22Rv1 (cell line): Measurements from ENCODE around the gene IQCH.

Experiments used
- H3K27ac ChIP-seq: fragments of 450-650 bp; 2 replicates; pipeline ENCODE4 v1.5.1; 2017
- ZFX ChIP-seq: fragments of 450-650 bp; IDR thresholded peaks from 2 replicates; pipeline ENCODE4 v1.6.1; 2017; ENCODE audit warnings: antibody characterized with exemption, borderline replicate concordance
- TF ChIP-seq, protein P1 (sequence below): fragments of 450-650 bp; IDR thresholded peaks from 2 replicates; pipeline ENCODE4 v1.5.1; 2017; ENCODE audit warnings: mild to moderate bottlenecking

IQCH gene

DNA sequence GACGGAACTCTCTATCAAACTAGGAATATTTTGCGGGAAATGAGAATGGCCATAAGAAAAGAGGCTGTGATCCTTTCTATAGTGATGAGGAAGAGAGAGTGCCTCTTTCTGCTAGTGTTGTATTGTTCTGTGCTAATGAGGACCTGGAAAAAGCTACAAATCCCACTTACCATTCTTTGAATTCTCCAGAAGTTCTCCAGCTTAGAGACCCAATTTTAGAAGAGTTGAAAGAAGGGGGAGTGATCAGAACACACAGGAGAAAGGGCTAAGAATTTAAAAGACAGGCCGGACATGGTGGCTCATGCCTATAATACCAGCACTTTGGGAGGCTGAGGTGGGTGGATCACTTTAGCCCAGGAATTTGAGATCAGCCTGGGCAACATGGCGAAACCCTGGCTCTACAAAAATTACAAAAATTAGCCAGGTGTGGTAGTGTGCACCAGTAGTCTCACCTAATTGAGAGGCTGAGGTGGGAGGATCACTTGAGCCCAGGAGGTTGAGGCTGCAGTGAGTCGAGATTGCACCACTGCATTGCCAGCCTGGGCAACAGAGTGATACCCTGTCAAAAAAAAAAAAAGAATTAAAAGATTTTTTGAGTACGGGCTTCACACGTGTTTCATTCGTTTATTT, 126.9 kb downstream of the IQCH start:
- TF ChIP-seq ZFX: no peak
- TF ChIP-seq, protein P1, sequence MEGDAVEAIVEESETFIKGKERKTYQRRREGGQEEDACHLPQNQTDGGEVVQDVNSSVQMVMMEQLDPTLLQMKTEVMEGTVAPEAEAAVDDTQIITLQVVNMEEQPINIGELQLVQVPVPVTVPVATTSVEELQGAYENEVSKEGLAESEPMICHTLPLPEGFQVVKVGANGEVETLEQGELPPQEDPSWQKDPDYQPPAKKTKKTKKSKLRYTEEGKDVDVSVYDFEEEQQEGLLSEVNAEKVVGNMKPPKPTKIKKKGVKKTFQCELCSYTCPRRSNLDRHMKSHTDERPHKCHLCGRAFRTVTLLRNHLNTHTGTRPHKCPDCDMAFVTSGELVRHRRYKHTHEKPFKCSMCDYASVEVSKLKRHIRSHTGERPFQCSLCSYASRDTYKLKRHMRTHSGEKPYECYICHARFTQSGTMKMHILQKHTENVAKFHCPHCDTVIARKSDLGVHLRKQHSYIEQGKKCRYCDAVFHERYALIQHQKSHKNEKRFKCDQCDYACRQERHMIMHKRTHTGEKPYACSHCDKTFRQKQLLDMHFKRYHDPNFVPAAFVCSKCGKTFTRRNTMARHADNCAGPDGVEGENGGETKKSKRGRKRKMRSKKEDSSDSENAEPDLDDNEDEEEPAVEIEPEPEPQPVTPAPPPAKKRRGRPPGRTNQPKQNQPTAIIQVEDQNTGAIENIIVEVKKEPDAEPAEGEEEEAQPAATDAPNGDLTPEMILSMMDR: no peak
- H3K27ac ChIP-seq: no peak overlapping the region

DNA sequence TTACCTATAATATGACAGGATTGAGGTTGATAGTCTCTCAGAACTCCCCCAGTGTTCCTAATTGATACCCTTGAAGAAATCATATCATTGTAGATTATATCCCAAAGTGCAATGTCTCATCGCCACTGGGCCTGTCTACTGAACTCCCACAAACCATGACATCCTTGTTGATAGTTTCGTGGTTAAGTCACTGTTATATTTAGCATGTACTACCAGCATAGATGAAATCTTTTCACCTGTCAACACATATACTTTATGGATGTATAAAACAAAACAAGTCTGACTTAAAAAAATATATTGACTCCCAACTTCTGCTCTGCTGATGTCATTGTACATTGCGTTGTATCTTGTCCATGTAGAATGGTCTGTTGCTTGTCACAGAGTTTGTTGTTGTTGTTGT, 128.1 kb downstream of the IQCH start:
- TF ChIP-seq, protein P1: no peak
- TF ChIP-seq ZFX: no peak
- no peak overlapping the region for H3K27ac ChIP-seq

DNA sequence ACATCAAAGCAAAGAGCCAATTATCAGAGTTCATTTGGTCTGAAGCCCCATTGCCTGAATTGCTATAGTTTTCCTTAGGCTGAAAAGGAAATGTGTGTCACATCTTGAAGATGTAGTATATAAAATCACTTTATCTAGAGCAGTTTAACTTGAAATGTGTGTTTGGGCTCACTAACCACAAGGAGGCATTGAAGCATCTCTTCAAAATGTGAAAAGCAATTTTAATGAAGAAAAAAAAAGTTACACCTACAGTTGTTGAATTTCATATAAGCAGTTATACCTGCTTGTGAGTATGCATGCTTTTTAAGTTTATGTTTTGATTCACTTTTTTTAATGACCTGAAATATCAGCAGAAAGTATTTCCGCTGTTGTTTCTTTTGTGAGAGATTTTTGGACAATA, 129.3 kb downstream of the IQCH start:
- no peak for TF ChIP-seq ZFX
- TF ChIP-seq, protein P1: 0 out of 2 replicates have a peak, but pooled peaks have one; percentile 7
- no peak overlapping the region for H3K27ac ChIP-seq

DNA sequence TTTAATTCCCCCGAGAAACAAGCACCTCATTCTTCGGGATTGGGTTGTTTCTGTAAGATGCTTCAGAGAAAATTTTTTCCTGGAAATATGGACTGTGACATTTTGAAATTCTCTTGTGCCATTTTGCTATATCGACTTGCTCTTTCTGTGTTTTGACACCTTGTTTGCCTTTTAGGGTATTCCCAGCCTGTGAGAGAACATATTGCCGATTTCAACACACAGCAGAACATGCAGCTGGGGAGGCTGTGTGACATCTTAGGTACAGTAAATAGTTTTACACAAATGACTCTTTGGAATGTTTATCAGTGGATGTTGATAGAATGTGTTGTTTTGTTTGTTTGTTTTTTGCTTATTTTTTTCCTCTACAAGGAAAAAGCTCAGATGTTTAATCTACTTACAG, 130.2 kb downstream of the IQCH start:
- no peak for TF ChIP-seq ZFX
- TF ChIP-seq, protein P1: no peak
- H3K27ac ChIP-seq: no peak overlapping the region

DNA sequence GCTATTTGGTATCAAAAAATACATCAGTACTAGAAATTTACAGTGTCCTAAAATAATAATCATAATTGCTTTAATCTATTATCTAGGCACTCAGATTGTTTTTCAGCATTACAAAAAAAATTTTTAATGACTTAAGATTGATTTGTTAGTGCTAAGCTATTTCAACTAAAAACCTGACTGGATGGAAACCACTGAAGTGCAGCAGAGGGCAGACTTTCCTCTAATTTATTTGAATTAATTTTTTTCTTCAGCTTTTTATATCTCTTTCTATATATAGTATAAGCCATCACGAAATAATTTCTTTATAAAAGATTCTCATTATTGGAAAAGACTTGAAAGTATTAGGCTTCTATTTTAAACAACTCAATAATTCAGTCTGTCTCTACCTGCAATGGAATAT, 131.4 kb downstream of the IQCH start:
- TF ChIP-seq ZFX: no peak
- TF ChIP-seq, protein P1: no peak
- no peak overlapping the region for H3K27ac ChIP-seq

DNA sequence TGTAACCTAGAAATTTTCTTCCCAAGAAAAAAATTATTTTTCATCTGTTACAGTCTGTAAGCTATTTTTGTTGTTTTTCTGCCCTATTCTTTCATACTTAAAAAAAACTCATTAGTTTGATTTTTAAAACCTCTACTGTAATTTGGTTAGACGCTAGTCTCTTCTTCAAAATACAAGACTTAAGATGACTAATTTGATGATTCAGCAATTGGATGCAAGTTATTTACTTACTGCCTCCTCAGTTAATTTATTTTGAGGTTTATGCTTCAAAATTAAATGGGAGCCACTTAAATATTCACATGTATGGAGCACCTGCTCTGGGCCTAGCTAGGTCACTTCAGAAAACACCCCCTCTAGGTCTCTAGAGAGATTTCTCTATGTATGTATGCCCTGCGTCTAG, 132.4 kb downstream of the IQCH start:
- no peak overlapping the region for H3K27ac ChIP-seq
- TF ChIP-seq, protein P1: no peak
- no peak for TF ChIP-seq ZFX

DNA sequence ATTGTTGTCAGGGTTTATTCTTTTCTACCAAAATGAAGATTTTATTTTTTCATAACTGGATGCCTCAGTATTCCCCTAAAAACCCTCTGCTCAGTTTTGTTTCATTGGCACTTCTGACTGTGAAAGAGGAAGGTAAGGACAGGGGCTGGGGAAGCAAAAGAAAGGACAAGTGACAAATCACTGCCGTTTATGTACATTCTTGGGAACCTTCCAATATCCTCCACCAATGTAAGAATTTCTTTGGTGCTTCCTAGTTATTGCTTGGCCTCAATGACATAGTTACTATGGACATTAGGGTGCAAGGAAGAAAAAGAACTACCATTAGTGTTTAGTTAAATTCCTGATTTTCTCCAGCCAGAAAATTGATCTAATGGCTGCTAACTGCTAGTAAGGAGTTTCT, 135.4 kb downstream of the IQCH start:
- TF ChIP-seq ZFX: no peak
- TF ChIP-seq, protein P1: no peak
- H3K27ac ChIP-seq: no peak overlapping the region
